GM18526 (cell line): ENCODE data around the gene PRPF38B.

ENCODE experiments used
- POLR2A ChIP-seq: IDR thresholded peaks from 3 replicates; pipeline ENCODE4 v1.6.1; 2011; ENCODE audit not compliant: insufficient read length; ENCODE audit errors: extremely low read depth

PRPF38B gene

DNA sequence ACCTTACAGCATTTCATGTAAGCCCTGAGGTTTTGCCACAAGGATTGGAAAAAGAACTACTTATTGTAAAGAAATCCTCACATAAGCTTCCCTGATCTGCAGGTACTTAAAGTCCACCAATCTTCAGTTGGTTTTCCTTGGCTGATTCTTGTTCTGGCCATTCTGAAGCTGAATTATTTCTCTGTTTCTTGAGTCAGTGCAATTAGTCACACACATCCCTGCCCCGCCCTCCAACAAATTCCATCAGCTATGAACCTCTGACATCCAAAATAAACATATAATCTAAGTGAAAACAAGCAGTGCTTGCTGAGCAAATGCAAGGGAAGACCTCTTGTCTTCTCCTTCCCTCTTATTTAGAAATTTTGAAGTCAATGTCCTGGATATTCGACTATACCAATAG is 12.4 kb downstream of the PRPF38B start:
- no peak for TF ChIP-seq POLR2A

DNA sequence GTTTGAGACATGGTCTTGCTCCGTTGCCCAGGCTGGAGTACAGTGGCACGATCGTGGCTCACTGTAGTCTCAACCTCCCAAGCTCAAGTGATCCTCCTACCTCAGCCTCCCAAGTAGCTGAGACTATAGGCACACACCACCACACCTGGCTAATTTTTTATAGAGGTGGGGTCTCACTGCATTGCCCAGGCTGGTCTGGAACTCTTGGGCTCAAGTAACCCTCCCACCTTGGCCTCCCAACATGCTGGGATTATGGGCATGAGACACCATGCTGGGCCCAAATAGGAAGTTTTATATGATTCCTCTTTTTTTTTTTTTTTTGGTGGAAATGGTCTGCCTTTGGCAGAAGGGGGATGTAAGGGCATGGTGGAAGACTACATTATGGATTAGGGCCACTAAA is 14.5 kb downstream of the PRPF38B start:
- no peak for TF ChIP-seq POLR2A

DNA sequence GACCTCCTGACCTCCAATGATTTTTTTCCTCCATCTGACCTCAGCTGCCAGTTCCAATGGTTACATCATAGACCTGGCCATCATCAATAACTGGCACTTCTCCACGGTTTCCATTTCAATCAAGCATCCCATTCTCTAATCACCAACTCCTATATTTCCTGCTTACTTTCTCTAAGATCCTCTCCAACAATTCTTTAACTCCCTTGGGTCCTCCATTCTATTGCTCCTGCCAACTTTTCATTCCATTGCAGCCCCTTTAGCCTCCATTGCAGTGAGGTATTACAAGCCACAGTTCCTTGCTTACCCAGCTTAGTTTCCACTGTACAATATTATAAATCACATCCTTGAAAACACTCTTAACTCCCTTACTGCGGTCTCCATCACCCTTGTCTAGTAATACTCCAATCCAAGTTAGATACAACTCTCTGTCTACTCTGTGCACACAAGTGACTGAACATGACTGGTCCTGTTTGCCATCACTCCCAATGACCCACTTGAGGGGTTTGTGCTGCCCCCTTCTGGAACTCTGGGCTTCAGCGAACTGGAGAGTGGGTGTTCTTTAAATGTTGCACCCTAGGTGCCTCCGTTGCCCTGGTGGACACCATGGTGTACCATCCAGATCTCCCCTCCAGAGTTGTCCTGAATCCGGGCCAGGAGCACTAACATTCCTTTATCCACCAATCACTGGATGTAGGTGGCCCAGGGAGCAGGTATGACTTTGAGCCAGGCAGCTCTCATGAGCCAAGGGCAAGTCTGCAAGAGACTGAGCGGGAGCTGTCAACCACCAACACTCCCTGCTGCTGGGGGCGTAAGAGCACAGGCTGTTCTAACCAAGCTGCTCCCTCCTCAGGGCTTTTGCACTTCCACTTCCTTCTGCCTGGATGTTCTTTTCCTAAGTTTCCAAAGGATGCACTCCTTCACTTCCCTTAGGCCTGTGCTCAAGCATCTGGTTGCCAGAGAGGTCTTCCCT is 16.9 kb downstream of the PRPF38B start:
- no peak for TF ChIP-seq POLR2A

DNA sequence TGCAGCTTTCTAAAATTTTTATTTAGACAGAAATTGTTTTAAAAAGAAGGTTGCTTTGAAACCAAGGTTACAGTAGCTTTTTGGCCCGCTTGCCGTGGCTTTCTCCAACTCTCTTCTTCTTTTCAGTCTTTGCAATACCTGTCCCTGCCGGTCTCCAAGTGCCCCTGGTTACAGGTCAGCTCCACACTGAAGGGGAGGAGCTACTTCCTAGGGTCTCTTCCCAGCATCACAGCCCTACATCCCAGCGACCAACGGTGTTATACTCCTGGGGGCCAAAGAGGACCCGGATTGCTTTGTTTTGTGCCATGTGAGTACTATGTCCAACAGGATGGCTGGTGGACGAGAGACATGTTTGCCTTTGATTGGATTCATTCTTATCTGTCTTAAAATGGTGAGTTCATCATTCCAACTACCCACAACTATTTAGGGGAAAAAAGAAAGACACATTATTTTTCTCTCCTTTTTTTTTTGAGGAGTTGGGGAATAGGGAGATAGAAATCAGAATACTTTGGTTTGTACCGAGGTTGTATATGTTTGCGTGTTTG is 20.6 kb downstream of the PRPF38B start, which contains the start of gene FNDC7:
TSS of gene FNDC7 (plus strand) at position 303 of the 545 bp plus-strand sequence. CDS start at position 329, 26 bp downstream.
- TF ChIP-seq POLR2A, result no peak

DNA sequence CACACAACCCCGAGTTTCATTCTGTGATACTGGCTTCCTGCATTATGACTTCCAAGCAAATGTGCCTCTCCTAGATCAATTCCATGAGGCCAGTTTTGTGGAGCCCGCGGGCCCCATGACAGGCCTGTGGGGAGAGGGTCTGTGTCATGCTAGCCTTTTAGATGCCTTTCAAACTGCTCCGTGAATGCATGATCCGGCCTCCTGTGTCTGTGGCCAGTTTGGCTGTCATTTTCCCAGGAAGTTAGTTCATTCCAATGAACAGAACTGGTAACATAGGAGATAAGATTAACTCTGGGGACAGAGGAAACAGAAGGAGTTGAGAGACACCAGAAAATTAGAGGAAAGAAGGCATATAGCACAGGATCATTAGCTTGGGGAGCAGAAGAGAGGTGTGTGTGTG is 23.8 kb downstream of the PRPF38B start:
- no peak for TF ChIP-seq POLR2A

DNA sequence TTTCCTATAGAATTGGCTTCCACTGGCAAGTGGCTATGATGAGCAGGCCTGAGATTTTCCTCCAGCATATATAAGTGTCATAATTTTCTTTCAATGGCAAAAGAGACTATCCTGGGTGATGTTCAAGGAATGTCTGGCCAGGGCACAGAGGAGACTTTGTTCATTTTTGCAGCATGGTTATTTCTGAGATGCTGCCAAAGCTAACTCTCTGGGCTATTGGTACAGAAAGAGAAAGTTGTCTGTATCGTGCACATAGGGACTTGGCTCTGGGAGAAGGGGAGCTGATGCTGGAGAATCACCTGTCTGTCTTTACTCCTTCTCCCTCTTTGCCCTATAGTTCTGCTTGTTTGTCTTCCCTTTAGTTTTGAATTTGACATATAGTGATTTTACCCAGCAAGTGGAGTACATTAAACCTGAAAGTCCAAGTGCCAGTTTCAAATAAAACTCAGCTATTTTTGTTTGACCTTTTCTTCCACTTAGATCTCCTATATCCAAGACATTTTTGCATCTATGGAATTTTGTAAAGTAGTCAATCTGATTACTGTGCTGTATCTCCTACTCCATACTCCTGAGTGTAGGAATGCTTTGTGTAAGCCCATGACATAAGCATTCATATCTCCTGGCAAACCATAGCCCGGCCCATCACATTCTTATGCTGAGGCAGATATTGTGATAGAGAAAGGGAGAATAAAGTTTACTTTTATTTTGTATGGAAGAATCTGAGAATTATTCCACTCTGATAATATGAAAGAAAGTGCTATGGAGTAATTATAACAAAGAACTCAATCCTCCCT is 24.5 kb downstream of the PRPF38B start:
- no peak for TF ChIP-seq POLR2A

DNA sequence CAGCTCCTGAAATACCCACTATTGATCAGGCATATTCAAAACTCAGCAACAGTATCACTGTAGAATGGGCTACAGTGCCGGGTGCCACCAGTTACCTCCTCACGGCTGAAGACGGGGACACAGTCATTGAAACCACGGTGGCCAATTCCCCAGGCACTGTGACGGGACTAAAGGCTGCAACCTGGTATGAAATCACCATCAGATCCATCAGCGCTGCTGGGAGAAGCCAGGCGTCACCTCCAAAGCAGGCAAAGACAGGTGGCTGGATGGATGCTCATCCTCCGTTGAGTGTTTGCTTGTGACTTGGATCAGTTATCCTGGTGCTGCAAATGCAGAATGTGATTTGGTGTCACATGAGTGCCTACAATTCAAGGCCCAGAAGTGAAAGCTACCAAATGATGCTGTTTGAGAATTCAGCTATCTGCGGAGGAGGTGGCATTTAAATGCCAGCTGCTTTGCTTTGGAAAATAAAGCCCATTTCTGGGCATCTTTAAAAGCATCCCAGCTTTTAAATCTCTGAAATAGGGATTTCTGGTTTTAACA is 25.7 kb downstream of the PRPF38B start:
- TF ChIP-seq POLR2A, result no peak

DNA sequence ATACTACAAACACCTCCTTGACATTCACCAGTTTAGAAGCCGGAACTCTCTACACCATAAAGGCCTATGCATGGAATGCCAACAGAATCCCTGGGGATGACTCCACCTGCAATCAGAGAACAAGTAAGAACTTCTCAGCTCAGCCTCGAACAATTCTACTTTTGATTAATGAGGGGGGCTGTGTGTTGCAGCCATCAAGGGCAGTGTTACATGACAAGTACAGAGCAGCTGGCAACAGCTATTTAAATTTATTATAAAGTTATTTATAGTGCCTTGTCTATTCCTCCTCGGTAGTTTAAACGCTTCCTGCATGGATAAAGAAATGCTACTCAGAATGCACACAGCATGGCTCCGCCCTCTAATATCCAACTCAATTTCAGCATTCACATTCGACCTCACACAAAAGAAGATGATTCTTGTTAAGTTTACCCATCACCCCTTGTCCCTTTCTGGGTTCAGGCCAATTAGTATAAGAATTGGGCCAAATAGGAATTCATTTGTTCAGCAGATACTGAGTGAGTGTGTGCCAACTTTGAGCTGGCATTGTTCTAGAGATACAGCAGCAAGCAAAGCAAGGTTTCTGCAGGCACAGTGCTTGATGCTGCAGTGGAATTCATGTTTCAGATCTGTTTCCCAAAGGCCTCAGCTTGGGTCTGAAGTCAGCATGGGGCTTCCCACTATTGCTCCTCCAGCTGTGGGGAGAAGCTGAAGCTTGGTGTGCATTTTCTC is 27.0 kb downstream of the PRPF38B start:
- TF ChIP-seq POLR2A, result no peak

DNA sequence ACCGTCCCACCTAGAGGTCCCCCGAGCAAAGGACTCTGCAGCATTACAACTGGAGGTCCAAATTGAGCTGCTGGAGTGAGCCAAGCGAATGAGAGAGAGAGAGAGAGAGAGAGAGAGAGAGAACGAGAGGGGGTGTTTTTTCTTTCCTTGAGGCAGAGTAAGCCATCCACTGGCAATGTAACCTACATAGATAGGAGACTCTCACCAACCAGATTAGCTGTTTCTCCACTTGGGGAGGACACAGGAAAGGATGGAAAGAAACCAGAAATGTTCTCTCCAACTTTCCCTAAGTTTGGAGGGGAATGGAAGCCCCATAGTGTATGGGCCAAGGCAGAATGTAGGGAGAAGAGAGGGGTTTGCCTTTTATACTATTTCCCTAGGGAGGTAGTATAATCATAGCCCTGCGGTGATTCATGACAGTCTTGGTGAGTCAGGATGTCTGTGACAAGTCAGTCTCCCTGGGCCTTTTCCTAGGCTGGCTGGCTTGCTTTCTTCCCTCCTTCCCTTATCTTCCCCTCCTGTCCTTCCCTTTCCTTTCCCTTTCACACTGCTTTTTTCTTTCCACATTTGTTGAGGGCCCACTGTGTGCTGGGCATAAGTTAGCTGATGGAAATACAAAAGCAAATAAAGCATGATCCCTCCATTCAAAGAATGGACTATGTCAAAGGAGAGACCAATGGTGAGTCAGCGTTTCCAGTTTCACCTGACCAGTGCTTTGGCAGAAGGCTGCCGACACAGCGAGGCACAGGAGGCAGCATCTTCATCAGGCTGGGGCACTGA is 27.7 kb downstream of the PRPF38B start:
- TF ChIP-seq POLR2A, result no peak

DNA sequence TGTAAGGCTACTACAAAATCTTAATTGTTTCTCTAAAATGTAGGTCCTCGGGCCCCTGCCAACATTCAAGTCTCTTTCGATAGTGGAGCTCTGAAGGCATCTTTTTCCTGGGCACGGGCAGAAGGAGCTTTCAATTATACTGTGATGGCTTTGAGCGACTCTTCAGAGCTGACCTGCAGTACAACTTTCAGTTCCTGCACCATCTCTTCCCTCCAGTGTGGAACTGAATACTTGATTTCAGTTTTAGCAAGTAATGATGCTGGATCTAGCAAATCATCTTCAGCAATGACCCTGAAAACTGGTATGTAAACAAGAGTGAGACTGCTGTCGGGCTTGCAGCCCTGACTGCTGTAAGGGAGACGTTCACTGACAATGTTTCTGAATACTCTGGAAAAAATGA is 30.2 kb downstream of the PRPF38B start:
- no peak for TF ChIP-seq POLR2A

DNA sequence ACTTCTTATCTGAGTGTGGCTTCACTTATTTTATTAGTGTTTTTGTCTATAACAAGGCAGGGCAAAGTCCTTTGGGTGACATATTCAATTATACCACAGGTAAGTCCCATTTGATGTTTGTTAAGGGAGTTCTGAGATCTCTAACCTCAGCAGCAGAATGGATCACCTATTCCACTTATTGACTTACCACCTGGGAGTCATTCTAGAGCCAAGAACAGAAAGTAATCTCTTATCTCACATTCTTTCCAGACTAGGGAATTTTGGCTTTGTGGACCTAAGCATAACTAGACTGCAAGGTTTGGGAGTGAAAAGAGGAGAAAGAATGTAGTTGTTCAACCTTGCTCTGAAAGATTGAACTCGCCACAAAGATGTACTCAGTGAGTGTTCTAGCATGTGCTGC is 33.8 kb downstream of the PRPF38B start:
- TF ChIP-seq POLR2A, result no peak

DNA sequence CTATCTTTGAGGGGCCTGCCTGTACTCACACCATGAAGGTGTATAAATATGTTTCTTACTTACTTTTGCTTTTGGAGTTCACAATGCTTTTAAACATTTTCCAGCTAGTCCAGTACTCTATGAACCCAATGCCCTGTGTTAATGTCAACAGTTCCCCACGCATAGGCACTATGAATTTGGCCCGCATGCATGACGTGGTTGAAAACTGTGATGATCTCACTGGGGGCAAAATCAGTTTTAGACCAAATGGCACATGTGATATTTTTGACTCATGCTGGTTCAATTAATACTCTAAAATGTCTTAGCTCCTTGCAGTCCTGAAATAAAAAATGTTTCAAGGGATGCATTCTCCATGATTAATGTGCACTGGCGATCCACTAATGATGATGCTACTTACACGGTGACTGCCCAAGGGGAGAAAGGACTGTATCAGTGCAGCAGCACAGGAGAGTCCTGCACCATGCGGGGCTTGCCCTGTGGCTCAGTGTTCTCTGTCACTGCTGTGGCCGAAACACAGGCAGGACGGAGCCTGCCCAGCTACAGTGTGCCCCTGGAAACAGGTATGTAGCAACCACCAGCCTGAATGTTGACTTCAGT is 36.3 kb downstream of the PRPF38B start:
- no peak for TF ChIP-seq POLR2A

DNA sequence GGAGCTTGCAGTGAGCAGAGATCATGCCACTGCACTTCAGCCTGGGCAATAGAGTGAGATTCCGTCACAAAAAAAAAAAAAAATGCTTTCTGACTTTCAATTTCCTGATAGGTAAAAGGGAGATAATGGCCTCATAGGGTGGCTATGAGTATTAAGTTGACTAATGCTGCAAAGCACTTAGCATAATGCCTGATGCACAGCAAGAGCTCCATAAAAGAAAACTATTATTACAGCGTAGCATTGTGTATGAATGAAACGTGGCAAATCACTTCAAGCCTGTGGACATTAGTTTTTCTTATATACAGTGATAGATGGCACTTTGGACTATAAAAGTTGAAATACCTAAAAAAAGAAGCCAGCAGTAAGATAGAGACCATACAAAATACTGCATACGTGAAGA is 37.4 kb downstream of the PRPF38B start:
- TF ChIP-seq POLR2A, result no peak

DNA sequence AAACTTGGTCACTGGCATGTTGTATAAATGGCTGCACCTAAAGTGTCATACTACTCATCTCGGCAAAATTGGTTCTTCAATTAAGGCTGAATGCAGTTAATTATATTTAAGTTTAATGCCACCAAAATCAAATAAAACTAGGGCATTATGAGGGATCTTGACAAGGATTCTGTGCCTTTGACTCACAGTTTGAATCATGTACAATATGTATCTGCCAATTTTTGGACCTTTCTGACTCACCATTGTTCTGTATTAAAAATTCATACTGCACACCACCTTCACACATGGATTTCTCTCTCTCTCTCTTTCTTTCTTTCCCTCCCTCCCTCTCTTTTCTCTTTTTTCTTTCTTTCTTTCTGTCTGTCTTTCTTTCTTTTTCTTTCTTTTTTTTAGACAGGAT is 40.3 kb downstream of the PRPF38B start:
- no peak for TF ChIP-seq POLR2A
